ENCODE results near the gene KCNMB2. TPM values are rescaled to one million over a fixed set of nuclear protein-coding genes. Genes with fewer than 3 reads are reported as not detected.

The KCNMB2 gene
- not detected in 2 replicates for total RNA-seq

GRCh38 chr3:178536211-178537079, at the start of gene KCNMB2:
KCNMB2 (plus strand) TSS chr3:178536436.

